HG03378 (cell line): Measurements from ENCODE around the gene DUSP22.

ENCODE experiments used
- ATAC-seq: cut with Tn5 transposase; IDR thresholded peaks from one replicate; pipeline ENCODE4 v1.9.1; 2021; ENCODE audit warnings: mild to moderate bottlenecking, moderate library complexity; ENCODE audit not compliant: unreplicated experiment

Gene DUSP22

GRCh38 chr6:349491-349921, 57.2 kb downstream of the DUSP22 start:
- ATAC-seq, result no peak

DNA sequence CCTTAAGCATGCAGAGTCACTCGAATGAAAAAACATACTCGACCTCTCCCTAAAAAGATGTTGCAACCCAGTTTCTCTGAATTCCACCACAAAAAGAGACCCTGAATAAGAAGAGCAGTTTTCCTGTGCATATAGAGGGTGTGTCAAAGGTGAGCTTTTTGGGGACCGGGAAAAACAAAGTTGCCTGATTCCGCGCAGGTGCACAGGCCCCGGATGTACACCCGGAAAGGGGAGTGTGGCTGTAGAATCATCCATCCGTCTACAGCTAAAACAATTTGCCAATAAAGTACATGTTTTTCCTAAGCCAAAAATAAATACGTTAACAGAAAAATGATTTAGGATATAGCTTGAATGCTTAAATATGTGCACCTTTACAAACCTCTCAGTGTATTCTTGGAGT, 58.1 kb downstream of the DUSP22 start:
- ATAC-seq, result no peak

DNA sequence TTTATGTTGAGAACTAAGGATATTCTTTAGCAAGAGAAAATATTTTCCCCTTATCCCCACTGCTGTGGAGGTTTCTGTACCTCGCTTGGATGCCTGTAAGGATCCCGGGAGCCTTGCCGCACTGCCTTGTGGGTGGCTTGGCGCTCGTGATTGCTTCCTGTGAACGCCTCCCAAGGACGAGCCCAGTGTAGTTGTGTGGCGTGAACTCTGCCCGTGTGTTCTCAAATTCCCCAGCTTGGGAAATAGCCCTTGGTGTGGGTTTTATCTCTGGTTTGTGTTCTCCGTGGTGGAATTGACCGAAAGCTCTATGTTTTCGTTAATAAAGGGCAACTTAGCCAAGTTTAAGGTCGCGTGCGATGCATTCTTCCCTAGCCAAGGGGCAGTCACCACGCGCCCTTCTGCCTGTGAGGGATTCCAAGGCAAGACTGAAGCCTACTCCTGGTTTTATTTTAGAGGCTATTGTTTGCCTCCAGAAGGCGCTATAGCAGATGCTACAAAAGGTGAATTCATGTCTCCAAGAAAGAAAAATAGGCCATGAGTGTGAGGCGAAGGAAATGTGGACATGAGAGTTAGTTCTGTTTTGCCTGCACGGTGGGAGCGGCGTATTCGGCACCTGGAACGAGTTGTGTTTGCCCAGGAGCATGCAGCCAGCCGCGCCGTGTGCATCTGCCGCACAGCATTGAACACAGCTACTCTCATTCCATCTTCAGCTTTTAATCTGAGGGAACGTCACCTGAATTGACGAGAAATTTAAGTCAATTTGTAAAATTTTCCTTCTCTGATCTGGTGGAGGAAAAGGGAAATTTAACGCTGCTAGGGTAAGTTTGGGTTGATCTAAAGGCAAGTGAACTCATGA, 59.0 kb downstream of the DUSP22 start:
- ATAC-seq, result no peak

- ATAC-seq, result no peak
Measured at GRCh38 chr6:351867-352289, 59.6 kb downstream of the DUSP22 start.

DNA sequence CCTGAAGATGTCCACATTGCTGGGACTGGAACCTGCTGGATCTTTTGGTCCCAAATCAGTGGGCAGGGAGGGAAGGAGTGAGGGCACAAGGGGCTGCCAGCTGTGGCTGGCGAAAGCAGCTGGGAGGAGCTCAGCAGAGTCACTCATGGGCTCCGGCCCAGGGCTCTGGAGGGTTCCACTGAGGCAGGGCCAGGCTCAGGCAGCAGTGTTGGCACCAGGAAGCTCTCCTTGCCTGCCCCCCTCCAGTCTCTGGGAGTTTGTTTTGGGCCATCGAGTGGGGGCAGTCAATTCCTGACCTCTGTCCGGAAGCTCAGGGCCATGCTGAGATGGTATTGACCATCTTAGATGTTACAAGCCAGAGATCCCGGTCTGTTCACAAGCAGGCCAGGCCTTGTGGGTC, 60.2 kb downstream of the DUSP22 start:
- ATAC-seq, result no peak

DNA sequence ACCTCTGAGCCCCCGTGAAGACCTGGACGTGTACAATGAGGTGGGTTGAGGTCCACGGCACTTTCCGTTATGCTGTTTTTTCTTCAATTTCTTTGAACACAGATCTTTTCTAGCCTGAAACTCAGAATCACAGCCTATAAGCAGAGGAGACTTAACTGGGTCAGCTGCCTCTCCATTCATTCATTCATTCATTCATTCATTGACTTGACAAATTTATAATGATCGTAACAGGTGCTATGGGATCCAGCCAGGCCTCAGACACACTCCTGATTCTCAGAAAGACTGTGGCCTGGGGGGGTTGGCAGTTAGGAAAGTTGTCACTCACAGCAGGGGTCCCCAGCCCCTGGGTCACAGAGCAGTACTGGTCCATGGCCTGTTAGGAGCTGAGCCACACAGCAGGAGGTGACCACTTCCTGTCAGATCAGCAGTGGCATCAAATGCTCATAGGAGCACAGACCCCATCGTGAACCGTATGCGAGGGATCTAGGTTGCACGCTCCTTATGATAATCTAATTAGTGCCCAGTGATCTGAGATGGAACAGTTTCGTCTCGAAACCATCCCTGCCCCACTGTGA, 60.7 kb downstream of the DUSP22 start:
- ATAC-seq, result no peak

DNA sequence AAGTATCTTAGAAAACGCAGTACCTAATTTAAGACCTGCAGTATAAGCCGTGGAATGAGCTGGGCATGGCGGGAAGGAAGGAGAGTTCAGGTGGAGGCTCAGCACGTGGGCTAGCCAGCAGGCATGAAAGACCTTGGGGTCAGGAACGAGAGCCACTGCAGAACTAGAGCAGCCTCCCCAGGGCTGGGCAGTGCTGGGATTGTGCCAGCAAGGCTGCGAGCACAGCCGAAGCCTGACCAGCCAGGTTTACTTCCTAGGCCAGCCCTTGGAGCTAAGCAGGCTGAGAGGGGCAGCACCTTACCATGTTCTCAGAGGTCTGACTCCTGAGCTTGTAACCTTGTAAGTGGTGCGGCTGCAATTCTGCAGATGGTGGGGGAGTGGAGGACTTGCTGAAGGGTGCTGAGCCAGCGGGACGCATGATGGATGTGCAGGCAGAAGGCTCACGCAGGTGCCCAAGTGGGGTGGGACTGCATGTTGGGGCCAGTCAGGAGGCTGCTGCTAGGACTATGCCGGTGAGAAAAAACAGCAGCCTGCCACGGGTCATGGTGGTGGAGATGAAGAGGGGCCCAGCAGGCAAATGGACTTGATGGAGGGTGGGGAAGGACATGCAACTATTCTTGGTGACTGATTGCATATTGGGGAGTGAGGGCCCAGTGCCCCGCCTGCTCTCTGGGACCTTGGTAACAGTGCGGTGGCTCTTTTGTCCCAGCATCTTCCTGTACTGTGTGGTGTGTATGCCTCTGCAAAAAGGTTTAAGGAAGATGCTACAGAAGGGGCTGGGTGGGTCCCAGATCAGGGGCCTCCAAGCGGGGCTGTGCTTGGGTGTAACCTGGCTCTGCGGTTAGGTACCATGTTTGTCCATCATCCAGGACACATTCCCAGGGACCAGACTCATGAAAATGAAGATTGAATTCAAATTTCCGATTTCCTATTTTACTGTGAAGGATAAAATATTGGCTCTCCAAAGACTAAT, 61.6 kb downstream of the DUSP22 start:
- ATAC-seq, result no peak

- no peak for ATAC-seq
Measured at GRCh38 chr6:354631-355280, 62.5 kb downstream of the DUSP22 start.

DNA sequence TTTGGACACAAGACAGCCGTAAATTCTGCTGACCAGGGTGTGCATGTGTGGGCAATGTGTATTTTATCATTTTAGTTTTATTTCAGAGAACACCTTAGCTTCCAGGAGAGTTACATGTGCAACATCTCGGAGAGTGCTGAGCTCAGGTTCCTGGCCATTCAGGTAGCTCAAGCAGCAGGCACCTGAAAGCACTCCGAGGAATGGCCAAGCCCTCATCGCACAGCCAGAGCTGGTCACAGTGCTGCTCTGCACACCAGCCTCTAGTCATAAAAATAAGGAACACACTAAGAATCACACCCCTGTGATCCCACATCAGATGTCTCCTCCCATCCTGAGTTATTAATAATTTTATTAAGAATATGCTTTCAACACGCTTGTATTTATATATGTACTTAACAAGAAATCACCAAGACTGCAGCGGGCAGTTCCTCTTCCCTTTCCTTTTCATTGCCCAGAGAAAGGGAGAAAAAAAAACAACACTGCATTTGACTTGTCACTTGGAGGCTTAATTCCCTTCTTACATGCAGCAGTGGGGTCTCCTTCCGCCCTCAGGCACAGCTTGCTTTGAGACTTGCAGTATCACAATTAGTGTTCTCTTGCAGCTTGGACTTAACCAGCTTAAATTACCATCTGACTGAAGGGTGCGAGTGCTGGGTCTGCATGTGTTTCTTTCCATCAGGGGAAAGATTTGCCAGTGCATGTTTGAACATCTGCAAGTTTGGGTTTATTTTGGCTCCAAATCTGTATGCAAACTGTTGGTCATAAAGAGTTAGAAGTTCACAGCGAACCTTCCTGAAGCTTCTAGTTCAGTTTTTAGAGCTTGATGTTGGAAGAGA, 63.3 kb downstream of the DUSP22 start:
- no peak for ATAC-seq

DNA sequence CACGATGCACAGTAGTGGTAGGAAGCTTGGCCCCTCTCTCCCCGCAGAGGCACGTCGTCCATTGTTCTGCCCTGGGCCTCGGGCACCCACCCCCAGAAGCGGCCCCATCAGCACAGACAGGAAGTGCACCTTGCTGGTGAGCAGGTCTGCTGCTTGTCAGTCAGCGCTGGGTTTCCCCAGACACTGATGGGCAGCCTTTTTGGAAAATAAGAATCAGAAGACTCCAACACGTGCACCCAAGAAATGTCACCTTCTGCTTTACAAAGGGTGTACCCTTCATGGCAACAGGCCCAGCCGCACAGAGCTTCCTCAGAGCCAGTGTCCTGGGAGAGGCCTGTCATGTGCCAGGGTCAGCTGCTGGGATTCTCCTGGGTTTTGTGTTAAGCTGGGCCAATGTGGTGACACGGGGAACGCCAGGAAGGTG, 64.6 kb downstream of the DUSP22 start:
- peak; percentile 27 for ATAC-seq

GRCh38 chr6:357261-357790, 65.0 kb downstream of the DUSP22 start:
- no peak for ATAC-seq

GRCh38 chr6:357791-358341, 65.6 kb downstream of the DUSP22 start:
- ATAC-seq, result no peak

- ATAC-seq, result no peak
Measured at GRCh38 chr6:358432-358831, 66.1 kb downstream of the DUSP22 start.

DNA sequence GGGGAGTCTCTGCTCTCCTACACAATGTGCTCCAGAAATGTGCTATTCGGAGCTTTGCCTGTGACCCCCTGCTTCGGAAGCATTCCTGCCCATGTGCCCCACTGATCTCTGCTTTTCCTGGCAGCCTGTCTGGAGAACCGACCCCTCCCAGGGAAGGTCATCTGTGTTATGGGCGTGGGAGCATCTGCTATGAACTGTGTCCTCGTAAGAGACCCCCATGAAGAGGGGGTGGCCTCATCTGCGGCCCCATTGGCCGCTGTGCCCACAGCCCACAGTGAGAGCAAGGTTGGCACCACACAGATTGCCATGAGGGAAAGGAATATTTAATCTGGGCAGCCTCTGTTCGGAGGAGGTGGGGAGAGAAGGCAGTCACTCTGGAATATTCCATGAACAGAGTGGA, 66.6 kb downstream of the DUSP22 start:
- ATAC-seq, result no peak

- ATAC-seq, result no peak
Measured at GRCh38 chr6:359261-360035, 67.2 kb downstream of the DUSP22 start.

- ATAC-seq, result no peak
Measured at GRCh38 chr6:360349-360748, 68.1 kb downstream of the DUSP22 start.

DNA sequence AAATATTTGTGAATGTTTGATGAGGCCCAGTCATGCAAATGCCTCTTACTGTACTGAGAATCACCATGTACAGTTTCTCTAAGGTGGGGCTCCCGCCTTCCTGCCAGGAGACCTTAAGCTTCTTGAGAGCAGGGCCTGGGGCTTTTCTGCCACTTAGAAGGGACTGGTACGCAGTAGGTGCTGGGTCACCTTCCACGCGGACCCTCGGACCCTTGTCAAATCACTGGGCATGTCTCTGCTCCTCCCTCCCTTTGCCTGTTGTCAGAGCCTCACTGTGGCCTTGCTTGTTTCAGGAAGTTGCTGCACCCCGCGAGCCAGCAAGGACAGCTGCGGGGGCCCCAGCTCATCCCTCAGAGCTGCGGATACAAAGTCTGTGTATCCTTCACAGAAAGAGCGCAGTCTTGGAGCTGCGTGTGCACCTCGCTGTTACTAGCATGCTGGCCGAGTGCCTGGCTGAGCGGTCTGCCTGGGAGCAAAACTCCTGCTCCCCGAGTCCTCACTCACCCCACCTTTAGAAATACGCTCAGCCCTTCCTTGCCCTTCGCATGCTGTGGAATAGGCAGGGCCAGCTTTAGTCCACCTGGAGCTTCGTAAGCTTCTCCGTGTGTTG, 68.6 kb downstream of the DUSP22 start:
- ATAC-seq, result no peak
